K562 (cell line): ENCODE data around the gene KCNMB4. TPM values are rescaled to one million over a fixed set of nuclear protein-coding genes. Genes with fewer than 3 reads are reported as not detected.
A peak's percentile ranks its signal among the peaks of the same experiment; 100 is the strongest.

Source experiments
- ATAC-seq: fragments of 200-7000 bp; cut with Tn5 transposase; 3 replicates; pipeline ENCODE4 v1.9.1; 2020; ENCODE audit warnings: moderate library complexity
- BruUV-seq: library from RNA; stranded (reverse); fragments of 400-500 nt; replicated peaks from 2 replicates; lab custom pipeline; 2021; lab: Mats Ljungman, UMichigan
- CTCF ChIA-PET: fragments of 300-600 bp; formaldehyde crosslinking; extraction: SDS; loops from one replicate; lab custom pipeline; 2021; ENCODE audit warnings: low intra/inter-chr PET ratio; lab: Yijun Ruan, JAX
- POLR2A ChIA-PET: fragments of 300-600, 350-650 bp; sonication (Branson Sonifier 250); formaldehyde crosslinking; extraction: SDS; loops from one replicate; lab custom pipeline; 2021; ENCODE audit warnings: antibody characterized with exemption, inconsistent platforms; lab: Yijun Ruan, JAX
- DNase-seq, 4 experiments: peaks; one replicate each; pipeline versions ENCODE4 v3.0.0 to v3.0.0-alpha.2; 2011 to 2018; ENCODE audit warnings: low spot score in 3 of 4, mixed read lengths in 3 of 4; ENCODE audit errors: extremely low read depth in 1 of 4
- FAIRE-seq: peaks from 2 replicates; lab custom pipeline; 2011; peaks lifted over from hg19 to GRCh38; lab: Jason Lieb, UNC
- H2AFZ ChIP-seq: 2 replicates; pipeline ENCODE4 v1.6.0; 2011; ENCODE audit warnings: low read depth, low read length, control low read depth, inconsistent platforms
- H3K27ac ChIP-seq: fragments of 200-600 bp; 3 replicates; pipeline ENCODE4 v1.8.0; 2011; ENCODE audit warnings: low read depth, mild to moderate bottlenecking, control low read depth, inconsistent platforms, low read length, moderate library complexity, mixed read lengths; ENCODE audit errors: extremely low read depth
- H3K27me3 ChIP-seq, 2 experiments: fragments of 300-600 bp in 1 of 2; 2 replicates in 1 of 2; 3 replicates in 1 of 2; pipeline versions ENCODE4 v1.6.0 to v1.8.0; 2011; ENCODE audit warnings: inconsistent platforms in 2 of 2, low read length in 2 of 2, mild to moderate bottlenecking in 1 of 2, mixed read lengths in 1 of 2, moderate library complexity in 1 of 2; ENCODE audit not compliant: control insufficient read depth in 2 of 2, insufficient read depth in 2 of 2
- H3K36me3 ChIP-seq: fragments of 300-600 bp; 3 replicates; pipeline ENCODE4 v1.8.0; 2011; ENCODE audit warnings: mild to moderate bottlenecking, low read length, inconsistent platforms; ENCODE audit not compliant: control insufficient read depth, insufficient read depth
- H3K4me1 ChIP-seq, 2 experiments: fragments of 200-600 bp in 1 of 2; replicated peaks in 1 of 2; 2 replicates in 1 of 2; 3 replicates in 1 of 2; pipeline versions ENCODE4 v1.5.1 to v1.8.0; 2011; ENCODE audit warnings: inconsistent platforms in 2 of 2, low read length in 2 of 2, mild to moderate bottlenecking in 1 of 2, mixed read lengths in 1 of 2, moderate library complexity in 1 of 2; ENCODE audit not compliant: control insufficient read depth in 2 of 2, insufficient read depth in 2 of 2
- H3K4me2 ChIP-seq: 2 replicates; pipeline ENCODE4 v1.6.1; 2011; ENCODE audit warnings: low read length, control low read depth, inconsistent platforms, mixed read lengths; ENCODE audit not compliant: insufficient read depth
- H3K4me3 ChIP-seq: fragments of 200-600 bp; sonication (generic), shearing (Covaris generic); 2 replicates; pipeline ENCODE4 v1.5.1; 2016; ENCODE audit warnings: control low read depth, inconsistent platforms
- H3K79me2 ChIP-seq: fragments of 200-600 bp; 3 replicates; pipeline ENCODE4 v1.8.0; 2011; ENCODE audit warnings: low read length, inconsistent platforms; ENCODE audit not compliant: control insufficient read depth, insufficient read depth
- H3K9ac ChIP-seq, 2 experiments: 2 replicates each; pipeline versions ENCODE4 v1.6.0 to v1.6.1; 2011; ENCODE audit warnings: low read depth in 2 of 2, low read length in 2 of 2, control low read depth in 1 of 2, inconsistent platforms in 1 of 2, mild to moderate bottlenecking in 1 of 2, mixed read lengths in 1 of 2; ENCODE audit not compliant: insufficient read depth in 1 of 2
- H3K9me1 ChIP-seq: one replicate; pipeline ENCODE4 v1.6.0; 2011; ENCODE audit warnings: inconsistent platforms, mild to moderate bottlenecking, low read length, moderate library complexity; ENCODE audit not compliant: control insufficient read depth, insufficient read depth
- H3K9me3 ChIP-seq: replicated peaks from 2 replicates; pipeline ENCODE4 v1.5.1; 2011; ENCODE audit warnings: low read depth, low read length, inconsistent platforms; ENCODE audit not compliant: control insufficient read depth, insufficient read depth
- H4K20me1 ChIP-seq: replicated peaks from 2 replicates; pipeline ENCODE4 v1.6.1; 2011; ENCODE audit warnings: low read length, inconsistent platforms, mixed read lengths; ENCODE audit not compliant: control insufficient read depth, insufficient read depth
- BDP1 ChIP-seq: IDR thresholded peaks from 3 replicates; pipeline ENCODE4 v1.6.1; 2011; ENCODE audit not compliant: insufficient read length, insufficient read depth
- C11orf30 ChIP-seq: fragments of 450-650 bp; IDR thresholded peaks from 2 replicates; pipeline ENCODE4 v1.6.1; 2016; ENCODE audit warnings: low read depth, mild to moderate bottlenecking
- E2F8 ChIP-seq: fragments of 450-650 bp; IDR thresholded peaks from 2 replicates; pipeline ENCODE4 v1.7.1; 2018; ENCODE audit warnings: mild to moderate bottlenecking, low read depth; ENCODE audit not compliant: partially characterized antibody
- HCFC1 ChIP-seq: IDR thresholded peaks from 2 replicates; pipeline ENCODE4 v1.6.1; 2012; ENCODE audit warnings: low read depth, low read length, improper control_type of control experiment
- MTA2 ChIP-seq: fragments of 450-650 bp; IDR thresholded peaks from 2 replicates; pipeline ENCODE4 v1.6.1; 2016; ENCODE audit warnings: low read depth
- NELFE ChIP-seq: IDR thresholded peaks from 2 replicates; pipeline ENCODE4 v1.6.1; 2011; ENCODE audit warnings: mild to moderate bottlenecking; ENCODE audit not compliant: insufficient read depth, insufficient read length
- NR0B1 ChIP-seq: fragments of 450-650 bp; IDR thresholded peaks from one replicate; pipeline ENCODE4 v1.6.1; 2018; ENCODE audit warnings: mild to moderate bottlenecking, moderate library complexity; ENCODE audit not compliant: partially characterized antibody
- PPARD ChIP-seq: fragments of 250-450 bp; sonication (Bioruptor Pico); IDR thresholded peaks from 2 replicates; pipeline ENCODE4 v1.8.0; 2022; ENCODE audit warnings: inconsistent platforms, mild to moderate bottlenecking, moderate library complexity
- TCFL5 ChIP-seq: fragments of 250-450 bp; sonication (Bioruptor Pico); conservative IDR thresholded peaks from 2 replicates; pipeline ENCODE4 v1.6.1; 2021; ENCODE audit warnings: mild to moderate bottlenecking, moderate library complexity, matching md5 sums
- ZBTB34 ChIP-seq: fragments of 250-450 bp; sonication (Bioruptor Pico); IDR thresholded peaks from 2 replicates; pipeline ENCODE4 v1.8.0; 2021; ENCODE audit warnings: mild to moderate bottlenecking, moderate library complexity
- WGBS: fragments of 100-300 bp; shearing (Covaris generic); methylation state at CpG from one replicate; pipeline ENCODE4 v1.1.6; 2016; ENCODE audit warnings: low coverage, mixed read lengths; ENCODE audit not compliant: insufficient coverage; ENCODE audit errors: missing lambda C conversion rate; 5-methylcytosine and 5-hydroxymethylcytosine counted together
- in situ Hi-C: fragments of 300-500 bp; cut with MboI; formaldehyde crosslinking; loops from 4 replicates; pipeline ENCODE4 v1.15.0; 2018; ENCODE audit warnings: inconsistent platforms, mixed read lengths
- intact Hi-C: fragments of 100-400 bp; cut with micrococcal nuclease; formaldehyde crosslinking; loops from 2 replicates; pipeline ENCODE4 v1.14.2; 2022
- polyA plus RNA-seq, 8 experiments: library from polyadenylated mRNA; depleted of rRNA in 4 of 8; stranded (reverse) in 5 of 8; unstranded in 3 of 8; fragments of >200 nt; fragmentation: Nextera tagmentation in 2 of 8; fragmentation: Illumina TruSeq in 1 of 8; extraction: Ambion mirVana in 2 of 8; extraction: Trizol in 1 of 8; gene quantifications; 2 replicates each; pipeline versions ENCODE4 v1.2.1 to v1.2.3, GENCODE V29; 2011 to 2014; ENCODE audit warnings: inconsistent platforms in 1 of 8, missing spikeins in 1 of 8
- total RNA-seq, 7 experiments: library from RNA; depleted of rRNA in 6 of 7; stranded (reverse); fragments of >200 nt in 6 of 7; fragmentation: Illumina TruSeq in 2 of 7; extraction: Trizol in 2 of 7; gene quantifications; 2 replicates each; pipeline versions ENCODE4 v1.2.1 to v1.2.3, GENCODE V29; 2011 to 2021; ENCODE audit warnings: low replicate concordance in 1 of 7

Gene KCNMB4
- total and polyA plus RNA-seq, 9 of the 15 experiments (the other 6 are each of a cell fraction or from before 2014, with no cell fraction given) = 0.01 to 0.14 (median 0.06) TPM; not detected in 1

- H3K9ac ChIP-seq = no peak overlapping the region
- H3K36me3 ChIP-seq = no peaks in the 10 kb centered on the region
- no peak overlapping the region for H2AFZ ChIP-seq
- no peak for TF ChIP-seq NR0B1
- 0% methylated on average over 2 of the region's 3 CpGs for WGBS
- intact Hi-C loops = no loop called here
- no peaks in the 10 kb centered on the region for H3K79me2 ChIP-seq
- ChIA-PET POLR2A (interaction anchor here (0.6 to 1.5 kb wide), 3 partner anchors 8 to 196 kb away, joined by 3 to 5 read pairs (median 3); no protein-coding TSS in a partner anchor), CTCF (no interaction called here)
- no peak for FAIRE-seq
- H3K4me1 ChIP-seq = no peaks in the 10 kb centered on the region
- no peak for ATAC-seq
- H3K9me3 ChIP-seq = peaks cover 4% of the 10 kb centered on the region
- peak overlapping the region; percentile 29; the same call in 1 of the 2 replicates for H3K4me2 ChIP-seq
- no peak for DNase-seq
- no peaks in the 10 kb centered on the region for H4K20me1 ChIP-seq
- H3K9me1 ChIP-seq = no peaks in the 10 kb centered on the region
- peak overlapping the region; percentile 17 for H3K4me3 ChIP-seq
- in situ Hi-C loops = no loop called here
- H3K27me3 ChIP-seq = no peaks in the 10 kb centered on the region
- H3K27ac ChIP-seq = no peak overlapping the region
- no TSS peak for BruUV-seq
These were observed 102.7 kb downstream of the KCNMB4 start for GRCh38 chr12:70468741-70469140.

GRCh38 chr12:70469221-70469820 lies 103.2 kb downstream of the KCNMB4 start:
- POLR2A ChIA-PET = interaction anchor here (1.5 kb wide), 1 partner anchor 7 kb away, joined by 5 read pairs; no protein-coding TSS in a partner anchor
- in situ Hi-C loops = no loop called here
- H2AFZ ChIP-seq = no peak overlapping the region
- TF ChIP-seq PPARD (CRISPR knock-in tag) = no peak
- no peak for TF ChIP-seq MTA2
- no peak for TF ChIP-seq C11orf30
- TF ChIP-seq NELFE = no peak
- no peak for TF ChIP-seq HCFC1
- no peak for TF ChIP-seq BDP1
- no peak for TF ChIP-seq ZBTB34 (CRISPR knock-in tag)
- no peak for TF ChIP-seq E2F8
- TF ChIP-seq TCFL5 (CRISPR knock-in tag) = no peak

More at GRCh38 chr12:70469221-70469820, 103.2 kb downstream of the KCNMB4 start:
- Histone ChIP-seq H3K27me3 (no peaks in the 10 kb centered on the region), H3K79me2 (no peaks in the 10 kb centered on the region), H3K9ac (no peak overlapping the region), H3K27ac (no peak overlapping the region), H3K4me2 (no peak overlapping the region), H4K20me1 (no peaks in the 10 kb centered on the region), H3K9me1 (no peaks in the 10 kb centered on the region), H3K36me3 (no peaks in the 10 kb centered on the region), H3K4me3 (no peak overlapping the region), H3K4me1 (no peaks in the 10 kb centered on the region), H3K9me3 (no peaks in the 10 kb centered on the region)
- 34% methylated on average over 12 of the region's 12 CpGs for WGBS
- CTCF ChIA-PET = no interaction called here
- no peak for DNase-seq
- no peak for ATAC-seq
- no peak for FAIRE-seq
- BruUV-seq = no TSS peak
- intact Hi-C loops = no loop called here
